HG03108 (cell line): ENCODE measurements around the gene LRMDA.

ENCODE experiments used
- ATAC-seq: cut with Tn5 transposase; IDR thresholded peaks from one replicate; pipeline ENCODE4 v1.9.1; 2021; ENCODE audit warnings: moderate library complexity; ENCODE audit not compliant: unreplicated experiment

The LRMDA gene

DNA sequence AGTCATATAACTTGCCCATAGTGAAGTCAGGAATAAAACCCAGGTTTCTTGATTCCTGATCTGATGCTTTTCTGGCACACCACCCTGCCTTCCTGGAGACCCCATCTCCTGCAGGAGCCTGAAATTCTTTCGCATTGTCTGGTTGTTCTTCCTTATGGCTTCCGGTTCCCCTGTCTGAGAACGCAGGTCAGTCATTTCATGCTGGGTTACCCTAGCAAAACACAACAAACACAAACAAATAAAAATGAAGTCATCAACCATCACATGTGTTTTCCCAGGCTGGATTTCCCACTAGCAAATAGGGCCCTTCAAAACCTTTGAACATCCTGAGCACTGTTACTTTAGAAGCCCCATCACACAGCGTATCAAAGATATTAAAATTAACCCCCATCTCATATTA lies 569.6 kb downstream of the LRMDA start:
- no peak for ATAC-seq

DNA sequence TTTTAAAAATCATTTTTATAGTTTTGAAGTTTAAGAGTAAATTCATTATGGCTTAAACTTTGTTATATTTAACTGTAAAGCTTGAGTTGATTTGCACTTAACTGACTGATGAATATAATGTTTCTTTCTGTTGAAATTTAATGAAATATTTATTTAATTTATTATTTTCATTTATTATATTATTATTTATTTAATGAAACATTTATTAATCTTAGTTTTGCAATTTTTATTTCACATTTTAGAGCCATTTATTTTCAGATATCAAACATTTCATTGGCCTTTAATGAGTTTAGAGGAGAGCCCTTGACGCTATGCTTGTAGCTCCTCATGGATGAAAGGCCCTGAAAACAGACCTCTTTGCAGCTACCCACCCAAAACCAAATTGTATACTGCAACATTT lies 570.0 kb downstream of the LRMDA start:
- no peak for ATAC-seq

DNA sequence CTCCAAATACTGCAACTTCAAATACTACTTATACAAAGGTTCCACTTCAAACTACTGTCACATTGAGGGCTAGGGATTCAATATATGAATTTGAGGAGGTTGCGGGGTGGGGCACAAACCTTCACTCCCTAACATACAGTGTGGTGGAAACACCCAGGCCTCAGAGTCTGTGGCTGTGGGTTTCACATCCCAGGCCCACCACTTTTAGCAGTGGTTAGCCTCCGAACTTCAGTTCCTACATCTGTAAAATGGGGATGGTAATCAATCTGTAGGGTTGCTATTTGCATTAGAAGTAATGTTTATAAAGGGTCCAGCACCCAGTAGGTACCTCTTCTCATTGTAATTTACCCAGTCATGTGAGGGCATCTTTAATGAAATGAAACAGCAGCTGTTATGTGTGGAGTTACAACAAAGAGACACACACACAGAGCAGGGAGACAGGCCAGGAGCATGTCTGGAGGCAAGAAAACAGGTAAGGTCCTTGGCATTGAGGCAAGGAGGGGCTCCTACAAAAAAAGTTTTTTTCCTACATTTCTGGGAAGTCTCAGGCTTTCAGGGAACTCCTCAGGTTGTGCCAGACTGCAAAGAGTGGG lies 570.9 kb downstream of the LRMDA start:
- no peak for ATAC-seq

DNA sequence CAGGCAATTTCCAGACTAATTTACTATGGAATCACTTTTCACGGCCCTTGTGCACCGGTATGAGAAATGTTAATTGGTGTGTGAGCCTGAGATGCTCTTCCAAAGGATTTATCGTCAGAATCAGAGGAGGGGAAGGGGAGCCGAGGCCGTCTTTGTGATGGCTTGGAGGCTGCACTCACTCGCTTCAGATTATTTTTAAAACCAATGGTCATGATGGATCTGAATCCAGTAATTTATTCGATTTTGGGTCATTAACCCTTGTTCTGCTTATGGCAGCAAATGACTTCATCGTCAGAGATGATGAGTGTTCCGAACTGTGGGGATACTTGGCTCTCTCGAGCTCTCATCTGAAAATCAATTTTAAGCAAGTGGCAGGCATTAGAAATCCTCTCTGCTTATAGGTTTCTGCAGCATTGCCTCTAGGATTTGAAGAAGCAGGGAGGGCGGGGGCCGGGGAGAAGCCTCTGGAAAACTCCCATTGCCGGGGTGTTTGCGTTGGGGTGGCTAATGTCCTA lies 576.3 kb downstream of the LRMDA start:
- ATAC-seq, result no peak

DNA sequence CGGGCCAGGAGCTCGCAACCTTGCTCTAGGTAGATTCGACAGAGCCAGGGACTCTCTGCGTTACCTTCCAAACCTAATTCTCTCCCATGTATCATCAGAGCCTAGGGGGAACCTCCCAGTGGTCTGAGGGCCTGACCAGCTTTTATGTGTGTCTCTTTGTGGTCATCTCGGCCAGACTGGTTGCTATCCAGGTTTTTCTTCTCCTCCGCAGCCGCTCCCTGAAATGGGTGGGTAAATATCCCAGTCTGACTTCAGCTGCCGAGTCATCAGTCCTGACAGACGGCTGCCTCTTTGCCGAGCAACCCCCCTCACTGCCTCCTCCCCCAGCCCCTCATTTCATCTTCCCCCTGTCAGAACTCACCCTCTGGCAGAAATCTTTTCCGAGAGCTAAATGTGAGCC lies 578.1 kb downstream of the LRMDA start:
- ATAC-seq, result no peak

DNA sequence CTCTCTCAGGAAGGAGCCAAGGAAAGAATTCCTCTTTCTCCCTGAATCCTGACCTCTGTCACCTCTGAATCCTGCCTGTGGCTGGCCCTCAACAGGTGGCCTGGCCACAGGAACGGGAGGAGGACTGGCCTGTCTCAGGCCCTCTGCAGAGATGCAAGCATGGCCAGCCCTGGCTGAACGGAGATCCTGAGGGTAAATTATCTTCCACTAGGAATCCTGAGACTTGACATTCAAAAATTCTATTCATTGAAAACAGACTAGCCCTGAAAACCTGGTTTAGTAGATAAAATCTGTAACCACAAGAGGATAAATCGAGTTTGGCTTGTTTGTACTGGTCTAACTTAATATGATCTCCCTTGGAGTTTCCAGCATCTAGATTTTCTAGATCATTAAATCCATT lies 579.3 kb downstream of the LRMDA start:
- no peak for ATAC-seq

DNA sequence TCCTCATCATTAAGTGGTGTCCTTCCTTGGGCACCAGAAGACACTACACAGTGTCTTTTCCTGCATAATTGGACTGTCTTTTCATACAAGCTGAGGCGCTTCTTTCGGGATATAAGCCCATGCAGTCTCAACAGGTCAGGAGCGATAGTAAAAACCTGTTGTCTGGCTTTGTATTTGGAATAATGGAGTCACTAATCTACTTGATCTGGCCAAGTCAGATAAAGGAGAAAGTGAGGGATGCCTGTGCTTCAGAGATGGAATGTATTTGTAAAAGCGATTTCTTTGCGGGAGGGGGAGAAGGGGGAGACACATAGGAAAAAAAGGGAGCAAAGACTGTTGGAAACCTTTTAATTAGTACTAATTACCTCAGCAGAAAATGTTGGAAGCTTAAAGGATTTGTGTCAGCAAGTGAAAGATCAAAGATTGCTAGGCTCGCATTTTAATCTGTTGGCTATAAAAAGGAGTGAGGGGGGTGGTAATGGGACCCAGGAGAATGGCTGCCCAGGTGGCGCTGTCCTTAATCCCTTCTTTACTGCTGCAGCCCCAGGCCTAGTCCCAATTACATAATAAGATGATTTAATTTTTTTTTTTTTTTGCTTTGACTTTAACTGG lies 581.4 kb downstream of the LRMDA start:
- no peak for ATAC-seq

DNA sequence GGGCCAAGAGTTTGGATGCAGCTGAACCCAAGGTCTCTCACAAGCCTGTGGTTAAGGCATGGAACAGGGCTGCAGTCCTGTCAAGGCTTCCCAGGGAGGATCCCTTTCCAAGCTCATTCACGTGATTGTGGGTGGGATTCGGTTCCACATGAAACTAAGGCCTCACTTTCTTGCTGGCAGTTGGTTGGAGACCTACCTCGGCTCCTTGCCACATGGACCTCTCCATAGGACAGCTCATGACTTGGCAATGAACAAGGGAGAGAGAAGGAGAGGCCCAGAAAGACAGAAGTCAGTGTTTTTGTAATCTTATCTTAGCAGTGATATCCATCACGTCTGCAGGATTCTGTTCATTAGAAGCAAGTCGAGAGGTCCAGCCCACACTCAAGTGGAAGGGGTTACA lies 583.8 kb downstream of the LRMDA start:
- no peak for ATAC-seq

DNA sequence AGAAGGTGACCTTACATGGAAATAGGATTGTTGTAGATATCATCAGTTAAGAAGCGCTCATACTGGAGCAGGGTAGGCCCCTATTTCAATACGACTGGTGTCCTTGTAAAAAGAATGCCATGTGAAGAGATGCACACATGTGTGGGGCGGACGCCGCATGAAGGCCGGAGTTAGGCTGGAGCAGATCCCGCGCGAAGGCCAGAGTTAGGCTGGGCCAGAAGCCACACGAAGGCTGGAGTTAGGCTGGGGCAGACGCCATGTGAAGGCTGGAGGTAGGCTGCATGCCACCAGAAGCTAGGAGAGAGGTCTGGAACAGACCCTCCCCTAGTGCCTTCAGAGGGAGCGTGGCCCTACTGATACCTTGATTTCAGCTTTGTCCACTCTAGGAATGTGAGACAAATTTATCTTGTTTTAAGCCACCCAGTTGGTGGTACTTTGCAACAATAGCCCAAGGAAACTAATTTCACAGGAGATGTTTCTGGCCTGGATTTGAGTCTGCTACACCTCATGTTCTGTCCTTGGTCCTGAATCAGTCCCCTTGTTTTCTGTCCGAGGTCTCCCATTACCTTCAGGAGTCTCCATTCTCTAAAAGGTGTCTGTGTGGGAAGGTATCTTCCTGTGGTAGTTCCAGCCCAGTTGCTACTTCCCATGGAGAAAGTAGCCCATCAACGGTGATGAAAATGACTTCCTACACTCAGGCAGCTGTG lies 585.8 kb downstream of the LRMDA start:
- ATAC-seq, result no peak

DNA sequence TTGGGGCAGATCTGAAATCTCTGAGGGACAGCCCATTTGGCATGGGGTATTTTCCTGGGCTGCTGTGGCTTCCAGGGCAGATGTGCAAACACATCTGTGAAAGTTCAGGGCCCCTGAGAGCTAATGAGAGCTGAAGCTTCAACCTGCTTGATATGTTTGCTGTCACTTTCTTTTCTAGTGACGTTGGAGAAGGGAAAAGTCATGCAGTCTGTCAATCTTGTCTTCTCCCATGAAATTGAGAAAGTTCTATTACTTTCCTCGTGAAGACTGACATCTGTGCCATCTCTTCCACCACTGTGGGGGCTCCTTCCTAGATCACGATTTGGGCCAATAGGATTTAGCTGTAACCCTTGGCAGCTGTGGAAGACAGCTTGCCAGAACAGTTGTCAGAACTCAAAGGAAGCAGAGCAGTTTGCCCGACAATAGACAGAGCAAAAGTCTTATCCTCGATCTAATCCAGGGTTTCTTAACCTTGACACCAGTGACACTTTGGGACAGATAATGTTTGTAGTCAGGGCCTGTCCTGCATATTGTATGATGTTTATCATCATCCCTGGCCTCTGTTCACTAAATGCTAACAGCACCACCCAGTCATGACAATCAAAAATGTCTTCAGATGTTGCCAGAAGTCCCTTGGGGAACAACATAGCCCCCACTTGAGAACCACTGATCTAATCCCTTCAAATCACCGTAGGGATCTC lies 586.5 kb downstream of the LRMDA start:
- ATAC-seq, result no peak

DNA sequence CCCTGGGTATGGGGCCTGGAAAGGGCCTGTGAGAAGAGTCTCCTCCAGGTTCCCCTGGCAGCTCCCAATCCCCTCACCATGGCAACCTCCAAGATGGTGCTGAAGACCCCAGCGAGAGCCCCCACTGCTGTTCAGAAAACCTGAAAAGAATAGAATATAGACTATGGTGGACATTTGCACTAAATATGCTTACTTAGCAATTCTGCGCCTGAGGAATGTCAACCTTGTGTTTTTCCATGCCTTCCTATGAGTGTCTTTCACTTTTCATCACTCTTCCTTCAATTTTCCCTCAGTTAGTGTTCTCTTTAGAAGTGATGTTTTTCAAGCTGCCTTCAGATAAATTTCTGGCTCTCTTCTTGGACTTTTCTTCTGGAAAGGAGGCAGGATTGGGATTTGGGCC lies 589.2 kb downstream of the LRMDA start:
- no peak for ATAC-seq

DNA sequence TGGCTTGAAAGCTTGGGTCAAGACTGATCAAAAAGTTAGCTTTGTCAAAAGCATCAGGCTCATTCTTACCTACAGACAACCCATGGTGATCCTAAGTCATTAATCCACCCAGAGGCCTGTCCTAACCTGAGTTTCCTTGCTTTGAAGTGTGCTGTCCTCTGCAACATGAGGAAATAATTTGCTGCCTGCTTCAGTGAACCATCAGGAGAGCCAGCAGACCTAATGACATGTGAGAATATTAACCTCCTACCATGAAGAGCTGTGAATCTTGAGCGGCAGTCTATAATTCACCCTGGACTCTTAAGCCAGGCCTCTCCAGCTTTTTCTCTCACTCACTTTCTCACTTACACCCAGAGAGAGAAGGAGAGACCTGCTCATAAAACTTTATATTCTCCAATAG lies 590.0 kb downstream of the LRMDA start:
- ATAC-seq, result no peak

DNA sequence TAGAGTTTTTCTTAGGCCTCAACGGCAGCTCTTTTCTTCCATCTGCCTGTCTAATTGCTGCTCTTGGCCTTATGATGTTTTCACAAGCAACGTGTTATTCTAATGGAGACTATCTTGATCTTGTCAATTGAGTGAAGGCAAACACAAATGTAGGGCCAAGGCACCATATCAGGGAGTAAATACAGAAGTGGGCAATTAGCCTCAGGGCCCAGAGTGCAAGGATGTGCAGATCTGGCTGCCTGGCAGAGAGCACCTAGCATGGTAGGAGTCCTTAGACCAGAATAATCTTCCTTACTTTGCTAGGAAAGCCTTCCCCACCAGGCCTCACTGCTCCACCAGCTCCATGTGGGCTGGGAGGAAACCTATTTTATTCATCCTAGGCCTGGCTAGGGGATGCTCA lies 590.9 kb downstream of the LRMDA start:
- no peak for ATAC-seq

DNA sequence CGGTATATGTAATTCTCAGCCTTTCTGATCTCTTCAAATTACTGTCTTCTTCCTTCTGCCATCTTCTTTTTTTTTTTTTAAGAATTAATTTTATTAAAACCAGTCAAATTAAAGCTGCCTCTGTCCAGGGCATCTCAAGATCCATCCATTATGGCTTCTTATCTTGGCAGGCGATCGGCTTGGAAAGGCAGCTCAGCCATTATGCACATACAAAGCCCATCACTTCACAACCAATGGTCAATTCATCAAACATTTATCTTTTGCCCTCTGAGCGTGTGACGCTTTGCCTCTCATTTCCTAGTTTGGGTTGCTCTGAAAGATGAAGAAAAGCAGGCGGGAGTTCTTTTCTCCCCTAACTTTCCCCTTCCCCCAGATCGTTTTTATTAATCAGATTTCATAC lies 591.6 kb downstream of the LRMDA start:
- no peak for ATAC-seq

DNA sequence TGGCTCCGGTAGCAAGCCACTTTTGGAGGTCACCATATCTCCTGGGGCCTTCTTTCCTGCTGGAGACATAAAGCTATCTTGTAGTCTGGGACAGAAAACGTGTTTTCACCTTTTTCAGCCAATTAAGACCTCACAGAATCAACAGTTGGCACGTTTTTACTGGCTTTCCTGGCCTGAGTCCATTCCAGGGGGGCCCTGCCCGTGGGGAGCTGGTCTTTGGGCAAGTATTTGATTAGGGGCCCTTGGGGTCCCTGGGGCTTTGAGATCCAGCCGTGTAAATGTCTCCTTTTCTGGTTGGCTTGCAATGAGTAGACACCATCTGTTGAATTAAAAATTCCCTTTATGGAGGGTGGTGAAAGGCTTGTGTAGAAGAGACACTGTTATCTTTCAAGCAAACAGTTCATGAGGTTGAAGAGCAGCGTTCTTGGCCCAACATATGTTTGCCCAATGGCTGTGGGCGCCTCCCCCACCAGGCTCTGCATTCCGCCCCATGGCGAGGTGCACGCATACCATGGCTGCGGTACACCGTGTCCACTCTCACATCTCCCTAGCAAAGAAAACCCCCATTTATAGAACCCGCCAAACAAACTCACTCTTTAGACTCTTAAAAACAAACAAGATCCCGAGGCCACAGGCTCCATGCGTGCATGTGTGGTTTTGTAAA lies 593.2 kb downstream of the LRMDA start:
- no peak for ATAC-seq

DNA sequence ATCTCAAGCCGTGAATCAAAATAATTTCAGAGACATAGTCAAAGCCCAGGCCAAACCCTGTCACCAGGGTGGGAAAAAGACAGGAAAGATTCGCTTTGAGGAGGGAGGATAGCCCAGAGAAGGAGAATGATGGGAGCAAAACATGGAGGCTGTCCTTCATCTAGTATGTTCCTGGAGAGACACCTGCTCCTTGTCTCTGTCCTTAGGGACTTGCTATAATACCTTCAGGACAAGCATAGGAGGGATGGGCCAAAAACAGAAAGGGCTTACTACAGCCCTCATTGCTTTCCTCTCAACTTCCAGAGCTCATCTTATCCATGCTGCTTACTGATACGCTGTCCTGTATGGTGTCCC lies 593.7 kb downstream of the LRMDA start:
- no peak for ATAC-seq

DNA sequence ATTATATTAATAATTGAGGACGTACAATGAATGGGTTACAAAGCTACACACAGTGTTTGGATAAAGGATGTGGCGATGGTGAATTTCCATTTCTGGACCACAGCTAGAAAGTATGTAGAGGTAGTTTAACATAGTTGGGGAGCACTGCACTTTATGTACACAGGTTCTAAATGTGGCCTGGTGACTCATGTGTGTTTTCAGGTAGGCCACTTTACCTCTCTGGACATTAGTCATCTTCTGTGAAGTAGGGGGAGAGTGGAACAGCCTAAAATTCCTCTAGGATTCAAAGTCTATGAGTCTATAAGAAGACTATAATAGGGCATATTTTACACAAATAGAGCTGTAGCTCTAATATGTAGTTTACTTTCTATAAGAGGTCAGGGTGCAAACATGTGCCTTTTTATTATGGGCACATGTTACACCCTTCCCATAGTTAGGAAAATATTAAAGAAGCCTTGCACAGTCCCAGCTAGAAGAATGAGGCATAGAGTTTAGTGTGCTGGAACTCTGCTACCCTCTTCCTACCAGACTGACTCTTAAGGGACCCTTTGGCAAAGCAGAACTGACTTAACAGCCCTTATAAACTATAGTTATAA lies 594.9 kb downstream of the LRMDA start:
- no peak for ATAC-seq

DNA sequence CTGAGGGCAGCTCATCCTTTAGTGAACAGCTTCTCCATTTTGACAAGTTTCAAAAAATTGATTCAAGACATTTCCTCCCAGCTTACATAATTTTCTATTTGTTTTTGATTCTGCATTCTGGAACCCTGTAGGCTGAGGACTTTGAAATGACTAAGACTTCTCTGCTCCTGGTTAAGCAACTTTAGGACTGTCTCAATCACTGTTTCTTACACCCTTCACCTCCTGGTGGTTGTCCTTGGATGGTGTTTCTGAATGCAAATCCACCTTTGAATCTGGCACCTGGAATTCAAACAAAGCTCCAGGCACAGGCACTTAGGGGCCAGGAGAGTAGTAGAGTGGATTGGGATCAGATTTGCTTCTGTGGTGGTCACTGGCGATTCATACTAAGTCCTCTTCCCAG lies 595.5 kb downstream of the LRMDA start:
- ATAC-seq, result no peak

DNA sequence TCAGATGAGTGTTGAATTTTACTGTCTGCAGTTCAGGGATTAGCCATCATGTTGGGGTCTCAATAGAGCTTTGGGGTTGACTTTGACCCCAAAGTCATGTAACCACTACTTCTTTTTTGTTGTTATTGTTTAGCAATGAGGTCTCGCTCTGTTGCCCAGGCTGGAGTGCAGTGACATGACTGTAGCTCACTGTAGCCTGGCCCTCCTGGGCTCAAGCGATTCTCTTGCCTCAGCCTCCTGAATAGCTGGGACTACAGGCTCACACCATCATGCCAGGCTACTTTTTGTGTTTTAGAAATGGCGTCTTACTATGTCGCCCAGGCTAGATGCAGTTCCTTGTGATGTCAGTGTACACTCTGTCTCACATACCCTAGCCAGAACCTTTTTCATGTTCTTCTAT lies 598.4 kb downstream of the LRMDA start:
- no peak for ATAC-seq

DNA sequence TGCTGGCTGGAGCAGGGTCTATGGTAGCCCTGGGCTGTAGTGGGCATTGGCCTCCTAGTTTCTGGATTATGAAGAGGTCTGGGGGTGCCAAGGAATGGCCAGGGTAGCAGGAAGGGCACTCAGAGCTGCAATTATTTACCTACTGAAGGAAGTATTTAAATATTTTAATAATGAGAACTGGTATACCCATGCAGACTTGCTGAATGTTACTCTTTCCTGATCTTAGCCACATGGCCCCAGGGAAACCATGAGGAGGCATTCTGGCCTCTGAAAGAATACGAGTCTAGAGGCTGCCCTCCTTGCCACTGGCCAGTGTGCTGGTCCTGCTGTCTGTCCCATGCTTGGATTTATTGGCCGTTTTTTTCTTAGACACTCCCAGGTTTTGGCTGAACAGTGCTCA lies 599.7 kb downstream of the LRMDA start:
- no peak for ATAC-seq
